GM20000 (cell line): ENCODE measurements around the gene CYB5R3.
"Not testable (repeated sequence)": the region's sequence is repeated elsewhere in the genome, so short reads cannot be mapped to it uniquely, and the experiment has no call there.

Source experiments
- DNase-seq: peaks from one replicate; pipeline ENCODE4 v3.0.0; 2012; ENCODE audit warnings: low spot score
- CTCF ChIP-seq: IDR thresholded peaks from 2 replicates; pipeline ENCODE4 v1.5.1; 2012; ENCODE audit warnings: mild to moderate bottlenecking, control low read depth; ENCODE audit errors: extremely low read depth, missing control alignments

Gene CYB5R3

GRCh38 chr22:42610186-42610585, 39.0 kb downstream of the CYB5R3 start:
- DNase-seq, result no peak
- no peak for TF ChIP-seq CTCF

- no peak for TF ChIP-seq CTCF
- DNase-seq, result no peak
Observed at GRCh38 chr22:42608823-42609361, 40.3 kb downstream of the CYB5R3 start.

GRCh38 chr22:42608136-42608822, 40.9 kb downstream of the CYB5R3 start:
- DNase-seq, result no peak

GRCh38 chr22:42607641-42608040, 41.6 kb downstream of the CYB5R3 start:
- DNase-seq, result not testable (repeated sequence)

More at GRCh38 chr22:42608136-42608822, 40.9 kb downstream of the CYB5R3 start:
- no peak for TF ChIP-seq CTCF

- no peak for DNase-seq
- TF ChIP-seq CTCF, result no peak
Observed at GRCh38 chr22:42604403-42604802, 44.8 kb downstream of the CYB5R3 start.

- TF ChIP-seq CTCF, result no peak
Observed at GRCh38 chr22:42603427-42603826, 45.8 kb downstream of the CYB5R3 start.

GRCh38 chr22:42602470-42602869, 46.7 kb downstream of the CYB5R3 start:
- DNase-seq, result no peak
- TF ChIP-seq CTCF, result no peak

More at GRCh38 chr22:42603427-42603826, 45.8 kb downstream of the CYB5R3 start:
- no peak for DNase-seq
